ENCODE data around the gene ZNF70.
"Not testable (repeated sequence)": the region's sequence is repeated elsewhere in the genome, so short reads cannot be mapped to it uniquely, and the experiment has no call there.

ZNF70 gene

DNA sequence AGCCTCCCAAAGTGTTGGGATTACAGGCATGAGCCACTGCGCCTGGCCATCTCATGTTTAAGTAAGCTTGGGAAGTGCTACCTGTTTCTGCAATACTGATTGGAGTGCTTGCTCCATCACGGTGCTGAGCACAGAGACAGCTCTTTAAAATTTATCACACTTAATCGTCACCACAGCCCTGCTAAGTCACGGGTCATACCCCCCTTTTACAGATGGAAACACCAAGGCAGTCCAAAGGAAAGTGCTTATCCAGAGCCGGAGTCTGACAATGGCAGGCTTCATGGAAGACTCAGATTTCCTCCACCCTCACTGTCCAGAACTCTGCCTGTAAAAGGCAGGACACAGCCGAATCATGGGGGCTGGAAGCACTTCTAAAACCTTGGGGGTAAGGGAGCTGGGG lies 9.1 kb upstream of the ZNF70 start:
- in situ Hi-C loops (cut with MboI; ENCODE audit: low sequenced_read_pairs) = no loop called here

DNA sequence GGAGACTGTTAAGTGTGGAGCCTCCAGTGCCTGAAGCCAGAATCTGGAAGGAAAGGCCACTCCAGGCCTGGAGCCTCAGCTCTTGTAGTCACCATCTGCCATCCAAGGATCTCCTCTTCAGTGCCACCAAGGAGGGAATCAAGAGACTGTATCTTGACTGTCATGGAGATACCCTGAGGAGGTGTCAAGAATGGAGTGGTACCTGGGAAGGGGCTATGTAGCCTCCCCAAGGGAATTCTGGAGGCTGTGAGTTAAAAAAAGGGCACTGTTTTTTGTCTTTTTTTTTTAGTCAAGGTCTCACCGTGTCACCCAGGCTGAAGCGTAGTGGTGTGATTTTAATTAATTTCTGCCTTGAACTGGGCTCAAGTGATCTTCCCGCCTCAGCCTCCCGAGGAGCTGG lies 8.7 kb upstream of the ZNF70 start:
- in situ Hi-C loops (cut with MboI; ENCODE audit: low sequenced_read_pairs) = no loop called here

DNA sequence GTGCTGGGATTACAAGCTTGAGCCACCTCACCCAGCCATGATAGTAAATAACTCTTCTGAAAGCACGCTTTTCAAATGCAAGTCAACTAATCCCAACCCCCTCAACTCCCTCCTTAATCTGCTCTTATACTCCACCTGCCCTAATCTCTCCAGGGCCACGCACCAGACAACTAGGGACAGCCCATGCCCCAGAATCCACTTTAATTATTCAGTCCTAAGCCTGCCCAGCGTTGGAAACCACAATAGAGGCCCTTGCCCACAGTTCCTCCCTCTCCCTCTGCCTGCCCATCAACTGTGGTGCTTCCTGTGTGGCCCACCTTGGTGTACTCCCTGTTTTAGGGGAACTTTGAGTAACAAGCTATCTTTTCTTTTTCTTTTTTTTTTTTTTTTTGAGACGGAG lies 6.0 kb upstream of the ZNF70 start:
- in situ Hi-C loops (cut with MboI; ENCODE audit: low sequenced_read_pairs) = no loop called here

DNA sequence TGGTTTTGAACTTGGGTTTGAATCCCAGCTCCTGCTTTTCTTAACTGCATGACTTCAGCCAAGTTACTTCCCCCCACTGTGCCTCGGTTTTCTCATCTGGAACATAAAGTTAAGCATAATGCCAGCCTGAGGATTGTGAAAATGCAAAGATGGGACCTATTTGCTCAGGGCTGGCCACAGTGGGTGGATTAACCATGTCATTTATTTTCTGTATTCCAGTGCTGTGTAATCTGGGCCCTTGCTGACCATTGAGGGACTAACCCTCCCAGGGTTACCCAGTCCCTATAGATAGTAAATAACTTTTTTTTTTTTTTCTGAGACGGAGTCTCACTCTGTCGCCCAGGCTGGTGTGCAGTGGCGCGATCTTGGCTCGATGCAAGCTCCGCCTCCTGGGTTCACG lies 4.8 kb upstream of the ZNF70 start:
- in situ Hi-C loops (cut with MboI; ENCODE audit: low sequenced_read_pairs) = no loop called here

DNA sequence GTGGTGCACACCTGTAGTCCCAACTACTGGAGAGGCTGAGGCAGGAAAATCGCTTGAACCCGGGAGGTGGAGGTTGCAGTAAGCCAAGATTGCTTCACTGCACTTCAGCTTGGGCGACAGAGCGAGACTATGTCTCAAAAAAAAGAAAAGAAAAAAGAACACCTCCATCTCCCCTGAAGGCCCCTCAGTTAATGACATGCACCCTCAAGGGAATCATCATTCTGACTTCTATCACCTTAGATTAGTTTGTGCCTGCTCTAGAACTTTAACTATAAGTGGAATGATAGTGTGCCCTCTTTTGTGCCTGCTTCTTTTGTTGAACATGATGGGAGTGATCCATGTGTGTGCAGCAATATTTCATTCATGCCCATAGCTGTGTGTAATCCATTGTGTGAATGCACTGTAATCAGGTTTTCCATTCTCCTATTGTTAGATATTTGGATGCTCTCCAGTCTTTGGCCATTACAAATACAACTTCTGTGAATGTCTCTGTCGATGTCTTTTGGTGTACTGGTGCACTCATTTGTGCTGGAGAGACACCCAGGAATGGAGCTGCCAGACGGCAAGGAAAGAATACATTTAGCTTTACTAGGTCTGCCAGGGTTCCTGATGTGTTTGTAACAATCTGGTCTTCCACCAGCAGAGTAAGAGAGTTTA lies 4.2 kb upstream of the ZNF70 start:
- in situ Hi-C loops (cut with MboI; ENCODE audit: low sequenced_read_pairs) = no loop called here

DNA sequence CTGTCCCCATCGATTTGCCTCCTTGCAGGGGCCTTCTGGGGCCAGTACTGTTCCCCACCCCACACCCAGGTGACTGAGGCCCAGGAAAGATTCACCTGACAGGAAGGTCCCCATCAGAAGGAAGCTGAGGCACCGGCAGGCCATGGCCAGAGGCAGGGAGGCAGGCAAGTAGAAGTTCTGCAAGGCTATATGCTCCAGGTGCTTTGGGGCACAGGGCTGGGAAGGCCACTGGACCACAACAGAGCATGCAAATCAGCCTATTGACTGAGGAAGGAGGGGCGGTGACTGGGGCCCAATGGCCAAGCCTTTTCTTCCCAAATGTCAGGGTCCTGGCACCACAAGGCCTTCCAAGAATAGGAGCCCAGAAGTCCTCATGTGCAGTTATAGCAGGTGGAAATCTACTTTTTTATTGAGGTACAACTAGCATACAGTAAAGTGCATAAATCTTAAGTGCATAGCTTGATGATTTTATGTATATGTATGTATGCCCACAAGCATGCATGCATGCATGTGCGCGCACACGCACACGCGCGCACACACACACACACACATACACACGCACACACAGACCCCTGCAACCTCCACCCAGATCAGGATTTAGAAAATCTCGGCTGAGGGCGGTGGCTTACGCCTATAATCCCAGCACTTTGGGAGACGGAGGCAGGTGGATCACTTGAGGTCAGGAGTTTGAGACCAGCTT lies 3.5 kb upstream of the ZNF70 start, which contains the start of gene VPREB3:
Gene VPREB3 (minus strand): TSS at position 206 of the 700 bp plus-strand sequence. CDS start 62 bp downstream, at position 144.
- in situ Hi-C loops (cut with MboI; ENCODE audit: low sequenced_read_pairs) = no loop called here

DNA sequence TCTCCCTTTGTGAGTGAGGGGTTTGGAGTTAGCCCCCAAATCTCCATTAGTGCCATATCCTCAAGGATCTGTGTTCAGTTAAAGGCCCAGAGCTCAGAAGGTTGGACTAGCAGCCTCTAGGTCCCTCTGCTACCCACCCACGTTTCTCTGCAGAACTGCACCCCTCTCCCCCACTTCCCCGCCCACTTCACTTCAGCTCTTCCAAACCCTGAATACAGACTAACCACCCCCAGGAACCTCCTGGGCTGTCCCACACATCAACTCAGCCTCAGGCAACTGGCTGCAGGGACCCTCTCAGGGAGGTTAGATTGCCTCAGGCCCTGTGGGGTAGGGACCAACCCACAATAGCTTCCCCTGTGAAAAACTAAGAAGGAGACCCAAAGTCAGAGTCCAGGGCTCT lies 2.5 kb upstream of the ZNF70 start:
- in situ Hi-C loops (cut with MboI; ENCODE audit: low sequenced_read_pairs) = no loop called here

DNA sequence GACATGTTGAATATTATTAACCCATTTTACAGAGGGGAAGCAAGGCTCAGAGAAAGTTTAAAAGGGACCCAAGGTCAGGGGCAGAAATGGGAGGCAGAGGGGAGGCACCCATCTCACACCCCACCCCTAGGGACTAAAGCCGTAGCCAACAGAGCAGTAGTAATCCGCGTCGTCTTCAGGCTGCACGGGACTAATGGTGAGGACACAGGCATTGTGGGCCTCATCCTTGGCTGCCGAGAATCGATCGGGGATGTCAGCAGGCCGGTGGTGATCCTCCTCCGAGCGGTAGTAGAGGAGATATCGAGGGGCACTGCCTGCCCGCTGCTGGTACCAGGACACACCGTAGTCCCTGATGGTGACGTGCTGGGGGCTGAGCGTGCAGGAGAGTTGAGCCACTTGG lies 1.8 kb upstream of the ZNF70 start:
- in situ Hi-C loops (cut with MboI; ENCODE audit: low sequenced_read_pairs) = no loop called here

DNA sequence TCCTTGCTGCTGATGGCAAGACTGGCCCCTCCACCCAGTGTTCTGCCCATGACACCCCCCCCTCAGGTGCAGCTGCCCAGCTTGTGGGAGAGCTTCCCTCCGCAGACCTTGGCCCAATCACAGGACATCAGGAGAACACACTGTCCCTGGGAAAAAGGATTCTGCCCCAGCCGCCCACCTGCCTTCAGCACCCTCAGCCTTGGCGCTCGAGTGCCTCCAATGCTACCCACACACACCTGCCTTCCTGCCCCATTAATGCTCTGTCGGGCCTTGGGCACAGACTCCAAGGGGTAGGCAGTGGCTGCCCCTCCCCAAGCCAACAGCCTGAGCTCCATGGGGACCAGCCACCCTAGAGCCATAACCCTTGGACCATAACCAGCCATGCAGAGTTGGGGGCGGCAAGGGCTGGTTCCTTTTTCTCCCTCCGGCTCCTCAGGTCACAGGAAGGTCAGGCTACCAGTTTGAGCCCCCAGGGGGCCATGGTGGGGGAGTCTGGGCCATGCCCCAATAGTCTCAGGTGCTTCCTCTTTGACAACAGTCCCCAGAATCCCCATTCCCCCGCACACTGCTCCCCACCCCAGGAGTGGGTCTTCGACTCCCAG lies 1.3 kb upstream of the ZNF70 start:
- in situ Hi-C loops (cut with MboI; ENCODE audit: low sequenced_read_pairs) = no loop called here

DNA sequence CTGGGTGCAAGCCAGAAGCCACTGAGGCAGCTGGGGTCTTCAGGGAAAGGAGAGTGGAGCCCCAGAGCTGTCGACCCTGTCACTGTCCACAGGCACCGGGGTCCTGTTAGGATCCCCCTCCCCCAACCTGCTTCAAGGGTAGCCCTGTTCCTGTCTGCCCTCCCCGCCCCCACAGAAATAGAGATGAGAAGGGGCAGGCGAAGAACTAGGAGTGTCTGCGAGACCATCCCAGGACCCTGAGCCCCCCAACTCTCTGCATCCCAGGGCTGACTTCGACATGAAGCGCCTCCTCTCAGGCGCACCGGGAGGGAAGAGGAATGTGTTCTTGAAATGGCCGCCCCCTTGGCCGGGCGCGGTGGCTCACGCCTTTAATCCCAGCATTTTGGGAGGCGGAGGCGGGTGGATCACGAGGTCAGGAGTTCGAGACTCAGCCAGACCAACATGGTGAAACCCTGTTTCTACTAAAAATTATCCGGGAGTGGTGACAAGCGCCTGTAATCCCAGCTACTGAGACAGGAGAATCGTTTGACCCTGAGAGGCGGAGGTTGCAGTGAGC lies 607 bp upstream of the ZNF70 start:
- in situ Hi-C loops (cut with MboI; ENCODE audit: low sequenced_read_pairs) = no loop called here

DNA sequence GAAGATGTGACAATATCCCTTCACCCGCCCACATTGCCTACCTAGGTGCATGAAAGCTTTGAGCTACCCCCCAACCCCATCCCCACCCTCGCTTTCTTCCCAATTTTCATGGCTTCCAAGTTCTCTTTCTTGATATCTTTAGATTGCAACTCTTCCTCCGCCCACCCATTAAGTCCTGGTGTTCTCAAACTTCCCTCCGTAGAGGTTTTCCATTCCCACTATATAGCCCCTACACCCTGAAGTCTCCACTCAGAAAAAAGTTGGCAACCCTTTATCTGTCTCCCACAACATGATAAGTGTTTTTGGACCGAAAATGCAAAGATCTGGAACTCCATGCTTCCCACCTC lies 572 bp downstream of the ZNF70 start:
- in situ Hi-C loops (cut with MboI; ENCODE audit: low sequenced_read_pairs) = no loop called here

DNA sequence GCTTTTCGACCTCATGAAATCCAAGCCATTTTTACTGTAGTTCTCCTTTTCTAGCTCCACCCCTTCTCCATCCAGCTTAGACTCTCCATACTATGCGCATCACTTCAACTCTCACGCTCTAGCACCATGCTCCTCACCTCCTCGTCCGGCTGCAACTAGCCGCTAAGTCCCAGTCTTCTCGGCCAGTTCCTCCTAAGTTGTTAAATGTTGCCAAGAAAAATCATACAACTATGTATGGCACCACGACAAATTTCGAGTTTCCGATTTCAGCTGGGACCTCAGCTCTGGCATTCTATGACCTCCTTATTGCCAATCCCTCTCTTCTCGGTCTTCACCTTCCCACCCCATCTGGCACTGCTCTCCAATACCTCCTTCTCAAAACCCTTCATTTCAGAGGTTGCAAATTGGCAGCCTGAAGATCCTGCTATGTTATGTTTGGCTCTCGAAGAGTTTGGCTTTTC lies 1.0 kb downstream of the ZNF70 start:
- in situ Hi-C loops (cut with MboI; ENCODE audit: low sequenced_read_pairs) = no loop called here

DNA sequence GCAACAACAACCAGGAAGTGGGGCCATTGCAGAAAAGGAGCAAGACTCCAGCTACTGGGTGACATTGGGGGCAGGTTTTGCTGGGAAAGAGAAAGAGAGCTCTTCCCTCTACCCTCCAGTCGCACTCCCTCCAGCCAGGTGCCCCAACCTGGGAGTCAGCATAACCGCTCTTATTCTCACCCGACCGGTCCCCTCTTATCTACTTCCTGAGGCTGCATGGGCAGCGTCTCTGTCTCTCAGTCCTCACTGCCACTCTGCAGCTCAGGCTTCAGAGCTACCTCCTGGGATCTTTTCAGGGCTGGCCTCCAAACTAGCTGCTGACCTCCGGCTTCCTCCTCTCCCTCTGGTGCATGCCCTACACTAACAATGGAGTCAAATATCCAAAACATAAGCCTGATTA lies 5.1 kb downstream of the ZNF70 start:
- in situ Hi-C loops (cut with MboI; ENCODE audit: low sequenced_read_pairs) = no loop called here

DNA sequence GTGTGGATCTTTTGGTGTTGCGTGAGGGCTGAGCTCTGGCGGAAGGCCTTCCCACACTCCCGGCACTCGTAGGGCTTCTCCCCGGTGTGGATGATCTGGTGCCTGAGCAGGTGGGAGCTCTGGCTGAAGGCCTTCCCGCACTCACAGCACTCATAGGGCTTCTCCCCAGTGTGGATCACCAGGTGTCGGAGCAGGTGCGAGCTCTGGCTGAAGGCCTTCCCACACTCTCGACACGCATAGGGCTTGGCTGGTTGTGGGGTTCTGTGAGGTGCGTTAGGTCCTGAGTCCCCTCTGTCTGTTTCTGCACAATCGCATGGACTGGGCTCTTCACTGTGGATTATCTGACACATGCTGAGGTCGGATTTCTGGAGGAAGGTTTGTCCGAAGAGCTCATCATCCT lies 6.4 kb downstream of the ZNF70 start:
- in situ Hi-C loops (cut with MboI; ENCODE audit: low sequenced_read_pairs) = no loop called here

DNA sequence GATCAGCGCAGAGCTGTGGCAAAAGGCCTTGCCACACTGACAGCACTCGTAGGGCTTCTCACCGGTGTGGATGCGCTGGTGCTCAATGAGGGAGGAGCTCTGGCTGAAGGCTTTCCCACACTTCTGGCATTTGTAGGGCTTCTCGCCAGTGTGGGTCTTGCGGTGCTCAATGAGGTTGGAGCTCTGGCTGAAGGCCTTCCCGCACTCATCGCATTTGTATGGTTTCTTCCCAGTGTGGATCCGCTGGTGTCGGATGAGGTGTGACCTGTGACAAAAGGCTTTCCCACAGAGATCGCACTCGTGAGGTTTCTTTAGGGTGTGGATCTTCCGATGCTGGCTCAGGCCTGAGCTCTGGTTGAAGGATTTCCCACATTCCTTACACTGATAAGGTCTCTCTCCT lies 6.9 kb downstream of the ZNF70 start:
- in situ Hi-C loops (cut with MboI; ENCODE audit: low sequenced_read_pairs) = no loop called here

DNA sequence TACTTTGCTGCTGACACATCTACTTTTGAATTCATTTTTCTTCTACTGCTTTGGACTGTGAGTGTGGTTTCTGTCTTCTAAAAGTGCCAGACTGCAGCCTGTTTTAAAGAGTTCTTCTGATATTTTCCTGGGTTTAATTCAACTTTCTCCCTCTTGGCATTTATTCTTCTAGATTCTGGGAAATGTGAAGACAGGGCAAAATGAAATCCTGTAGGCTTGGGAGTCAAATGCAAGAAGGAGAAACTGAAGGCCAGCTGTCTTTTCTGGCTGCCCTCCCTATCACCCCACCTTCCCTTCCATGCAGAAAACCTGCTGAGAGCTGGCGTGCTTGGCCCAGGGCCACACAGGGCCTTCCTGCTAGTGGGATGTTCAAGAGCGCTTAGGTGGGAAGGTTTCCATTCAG lies 7.6 kb downstream of the ZNF70 start:
- in situ Hi-C loops (cut with MboI; ENCODE audit: low sequenced_read_pairs) = no loop called here

DNA sequence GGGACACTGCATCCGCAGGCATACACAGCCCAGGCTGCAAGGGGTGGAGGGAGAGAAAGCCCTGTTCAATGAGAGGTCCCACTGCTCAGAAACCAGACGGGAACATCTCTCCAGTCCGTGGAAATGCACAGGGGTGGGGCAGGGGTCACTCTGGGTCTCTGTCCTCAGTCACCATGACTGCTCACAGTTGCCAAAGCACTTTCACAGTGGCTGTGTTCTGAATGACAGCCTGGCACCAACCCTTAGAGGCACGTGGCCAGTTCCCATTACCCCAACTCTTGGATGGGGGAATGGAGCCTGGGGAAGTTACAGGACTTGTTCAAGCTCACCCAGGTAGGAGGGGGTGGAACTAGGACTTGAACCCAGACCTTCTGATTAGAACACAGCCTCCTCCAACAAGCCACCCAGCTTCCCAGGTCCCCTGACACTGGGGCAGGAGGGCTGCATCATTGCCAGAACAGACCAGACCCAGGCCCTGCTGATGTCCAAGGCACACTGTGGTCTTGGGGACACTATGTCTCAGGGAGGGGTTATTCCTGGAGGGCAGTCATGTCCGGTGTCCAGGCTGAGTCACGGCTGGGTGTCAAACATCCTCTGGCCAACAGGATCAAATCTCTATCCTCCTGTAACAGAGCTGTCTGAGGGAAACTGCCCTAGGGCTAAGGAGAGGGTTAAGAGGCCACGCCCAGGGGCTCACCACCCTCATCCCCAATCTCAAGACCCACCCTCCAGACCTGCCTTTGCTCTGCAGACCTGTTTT lies 8.2 kb downstream of the ZNF70 start:
- in situ Hi-C loops (cut with MboI; ENCODE audit: low sequenced_read_pairs) = no loop called here

DNA sequence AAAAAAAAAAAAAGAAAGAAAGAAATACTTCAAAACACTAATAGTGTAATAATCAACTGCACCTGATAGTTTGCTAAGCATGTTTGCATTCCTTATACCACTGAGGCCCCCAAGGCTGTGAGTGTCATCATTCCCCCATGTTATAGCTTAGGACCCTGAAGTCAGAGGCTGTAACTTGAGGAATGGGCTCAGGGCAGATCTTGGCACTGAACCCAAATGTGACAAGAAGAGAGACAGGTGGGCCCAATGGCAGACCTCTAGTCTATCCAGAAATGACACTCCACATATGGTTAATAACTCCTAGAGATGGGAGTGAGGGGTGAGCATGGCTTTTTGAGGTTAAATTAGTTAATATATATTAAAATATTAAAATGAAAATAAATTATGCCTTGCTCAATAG lies 13.2 kb downstream of the ZNF70 start:
- in situ Hi-C loops (cut with MboI; ENCODE audit: low sequenced_read_pairs) = no loop called here

DNA sequence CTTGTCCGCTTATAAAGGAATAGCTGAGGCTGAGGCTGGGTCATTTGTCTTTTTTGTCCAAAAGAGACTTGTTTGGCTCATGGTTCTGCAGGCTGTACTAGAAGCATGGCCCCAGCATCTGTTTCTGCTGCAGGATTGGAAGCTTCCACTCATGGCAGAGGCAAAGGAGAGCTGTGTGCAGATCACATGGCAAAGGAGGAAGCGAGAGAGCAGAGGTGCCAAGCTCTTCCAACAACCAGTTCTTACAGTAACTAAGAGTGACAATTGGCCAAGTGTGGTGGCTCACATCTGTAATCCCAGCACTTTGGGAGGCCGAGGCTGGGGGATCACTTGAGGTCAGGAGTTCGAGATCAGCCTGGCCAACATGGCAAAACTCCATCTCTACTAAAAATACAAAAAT lies 22.8 kb downstream of the ZNF70 start:
- in situ Hi-C loops (cut with MboI; ENCODE audit: low sequenced_read_pairs) = not testable (repeated sequence)

DNA sequence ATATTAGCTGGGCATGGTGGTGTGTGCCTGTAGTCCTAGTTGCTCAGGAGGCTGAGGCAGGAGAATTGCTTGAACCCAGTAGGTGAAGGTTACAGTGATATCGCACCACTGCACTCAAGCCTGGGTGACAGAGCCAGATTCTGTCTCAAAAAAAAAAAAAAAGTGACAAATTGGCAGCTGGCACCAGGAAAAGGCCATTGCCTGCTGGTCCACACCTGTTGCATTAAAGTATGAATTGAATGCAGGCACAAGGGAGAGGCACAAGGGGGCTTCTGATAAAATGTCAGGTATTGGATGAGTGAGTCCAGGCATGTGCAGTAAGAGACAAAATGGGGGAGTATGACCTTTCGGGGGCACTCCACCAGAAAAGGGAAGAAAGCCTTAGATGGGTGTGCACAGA lies 28.2 kb downstream of the ZNF70 start:
- in situ Hi-C loops (cut with MboI; ENCODE audit: low sequenced_read_pairs) = no loop called here

DNA sequence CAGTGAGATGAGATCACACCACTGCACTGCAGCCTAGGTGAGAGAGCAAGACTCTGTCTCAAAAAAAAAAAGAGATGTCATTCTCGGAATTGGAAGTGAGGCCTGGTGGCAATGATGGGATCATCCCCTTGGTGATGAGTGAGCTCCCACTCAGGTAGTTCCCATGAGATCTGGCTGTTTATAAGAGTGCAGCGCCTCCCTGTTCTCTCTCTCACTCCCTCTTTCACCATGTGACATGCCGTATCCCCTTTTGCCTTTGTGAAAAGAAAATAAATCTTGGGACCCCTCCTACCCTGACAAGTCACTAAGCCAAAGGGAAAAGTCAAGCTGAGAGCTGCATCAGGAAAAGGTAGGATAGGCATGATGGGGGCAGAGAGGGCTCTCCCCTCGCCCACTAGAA lies 28.8 kb downstream of the ZNF70 start:
- in situ Hi-C loops (cut with MboI; ENCODE audit: low sequenced_read_pairs) = no loop called here
